Measurements from ENCODE around the gene TMTC4. TPM values are rescaled to one million over a fixed set of nuclear protein-coding genes. Genes with fewer than 3 reads are reported as not detected.

Gene TMTC4
- total RNA-seq, 1 donor from 2014 or later, result 31.3 TPM

DNA sequence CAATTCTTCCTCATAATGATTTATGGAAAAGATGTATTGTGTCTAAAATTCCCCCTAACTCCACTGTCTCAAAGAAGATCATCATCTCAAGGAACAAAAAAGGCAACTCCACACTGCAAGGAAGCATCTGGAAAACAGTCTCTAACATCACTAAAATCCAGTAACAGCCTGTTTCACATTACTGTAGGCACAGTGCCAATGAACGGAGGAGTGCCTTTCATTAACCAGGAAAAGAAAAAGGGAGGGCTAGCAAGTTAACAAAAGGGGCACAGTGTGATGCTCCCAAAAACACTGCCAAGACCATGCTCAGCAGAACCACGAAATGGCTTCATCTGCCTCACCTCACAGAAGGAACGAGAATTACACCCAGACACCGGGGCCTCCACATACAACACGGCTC is 8.5 kb downstream of the TMTC4 start:
- peak; percentile 56 for DNase-seq

GRCh38 chr13:100665403-100665802 is 9.2 kb downstream of the TMTC4 start:
- DNase-seq, result no peak

- no peak for DNase-seq
Measured at GRCh38 chr13:100664171-100664900, 10.3 kb downstream of the TMTC4 start.

- no peak for DNase-seq
Measured at GRCh38 chr13:100662468-100663211, 12.0 kb downstream of the TMTC4 start.

- DNase-seq, result no peak
Measured at GRCh38 chr13:100660761-100661160, 13.8 kb downstream of the TMTC4 start.

- DNase-seq, result no peak
Measured at GRCh38 chr13:100659578-100659977, 15.0 kb downstream of the TMTC4 start.

GRCh38 chr13:100658363-100658762 is 16.2 kb downstream of the TMTC4 start:
- no peak for DNase-seq

DNA sequence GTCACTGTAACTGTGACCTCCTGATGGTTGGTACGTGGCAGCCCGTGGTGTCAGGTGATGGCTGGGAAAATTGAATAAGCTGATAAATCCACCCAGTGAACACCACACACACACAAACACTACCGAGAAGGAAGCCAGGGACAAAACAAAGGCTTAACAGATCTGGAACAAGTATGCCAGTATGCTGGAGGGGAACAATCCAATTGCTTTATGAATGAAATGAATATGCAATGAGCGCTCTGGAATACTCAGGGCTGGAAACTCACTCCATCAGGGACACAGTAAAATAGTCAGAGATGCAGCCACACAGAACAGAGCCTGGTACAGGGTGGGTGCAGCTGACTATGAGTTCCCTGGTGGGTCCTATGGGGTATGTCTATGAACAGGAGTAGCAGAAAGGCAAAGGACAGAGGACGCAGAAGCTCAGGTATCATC is 16.7 kb downstream of the TMTC4 start:
- no peak for DNase-seq

DNA sequence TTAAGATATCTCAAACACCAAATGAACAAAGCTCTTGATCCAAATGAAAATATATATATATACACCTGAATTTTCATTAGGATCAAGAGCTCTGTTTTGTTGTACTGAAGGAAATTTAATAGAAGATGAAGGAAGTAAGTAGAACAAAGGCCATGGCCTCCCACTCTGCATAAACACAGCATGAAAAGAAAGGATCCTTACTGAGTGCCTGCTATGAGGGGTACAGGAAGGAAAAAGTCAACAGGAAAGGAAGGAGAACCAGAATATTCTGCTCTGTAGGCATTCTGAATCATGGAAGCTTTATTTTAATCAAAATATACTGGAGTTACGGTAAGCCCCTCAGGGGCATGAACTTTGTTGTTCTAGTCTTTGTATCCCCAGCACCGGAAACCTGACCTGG is 22.1 kb downstream of the TMTC4 start:
- DNase-seq, result no peak

DNA sequence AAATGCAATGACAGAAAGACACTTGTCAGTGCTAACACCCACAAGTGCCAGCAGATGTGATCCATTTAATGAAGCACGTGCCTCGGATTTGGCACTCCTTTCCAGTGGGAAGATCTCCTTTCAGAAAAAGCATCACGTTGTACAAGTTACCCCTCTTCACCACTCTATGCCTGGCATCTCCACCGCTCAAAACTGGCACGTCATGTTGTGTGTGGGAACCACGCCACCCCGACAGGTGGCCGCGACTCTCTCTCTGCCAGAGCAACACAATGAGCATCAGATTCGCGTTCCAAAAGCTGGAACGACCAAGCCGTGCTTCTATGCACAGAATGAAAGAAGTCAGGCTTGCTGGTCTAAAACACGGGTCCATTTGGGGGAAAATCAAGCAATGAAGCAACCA is 24.3 kb downstream of the TMTC4 start:
- peak; percentile 92 for DNase-seq

DNA sequence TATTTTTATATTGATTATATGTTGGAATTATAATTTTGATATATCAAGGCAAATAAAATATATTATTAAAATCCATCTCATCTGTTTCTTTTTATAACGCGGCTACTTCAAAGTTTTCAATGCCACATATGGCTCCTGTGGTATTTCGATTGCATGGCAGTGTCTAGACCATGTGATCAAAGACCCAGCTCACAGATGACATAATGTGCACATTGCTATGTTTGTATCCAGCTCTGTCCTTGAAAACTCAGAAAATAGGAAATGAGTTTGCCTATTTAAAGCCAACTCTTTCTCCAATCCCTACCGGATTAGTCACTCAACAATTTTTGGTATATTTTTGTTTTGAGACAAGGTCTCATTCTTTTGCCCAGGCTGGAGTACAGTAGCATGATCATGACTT is 26.2 kb downstream of the TMTC4 start:
- no peak for DNase-seq

DNA sequence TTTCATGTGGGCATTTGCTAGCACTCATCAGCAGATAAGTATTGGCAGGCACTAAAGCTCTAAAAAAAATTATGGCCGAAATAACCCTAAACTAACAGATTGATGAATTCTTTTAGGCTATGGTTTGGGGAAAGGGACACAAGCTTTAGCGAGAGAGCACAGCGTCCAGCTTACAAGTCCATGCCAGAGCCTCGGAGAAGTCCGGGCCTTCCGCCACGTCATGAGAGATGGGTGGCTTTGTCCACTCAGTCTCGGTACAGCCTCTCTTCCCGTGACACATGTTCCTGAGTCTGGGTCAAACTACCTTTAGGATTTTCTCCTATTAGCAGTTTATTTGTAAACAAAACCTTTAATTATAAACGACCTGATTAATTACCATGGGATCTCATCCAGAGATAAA is 27.7 kb downstream of the TMTC4 start:
- no peak for DNase-seq

GRCh38 chr13:100646030-100646673 is 28.4 kb downstream of the TMTC4 start:
- DNase-seq, result peak; percentile 55

- DNase-seq, result no peak
Measured at GRCh38 chr13:100645382-100645781, 29.2 kb downstream of the TMTC4 start.

DNA sequence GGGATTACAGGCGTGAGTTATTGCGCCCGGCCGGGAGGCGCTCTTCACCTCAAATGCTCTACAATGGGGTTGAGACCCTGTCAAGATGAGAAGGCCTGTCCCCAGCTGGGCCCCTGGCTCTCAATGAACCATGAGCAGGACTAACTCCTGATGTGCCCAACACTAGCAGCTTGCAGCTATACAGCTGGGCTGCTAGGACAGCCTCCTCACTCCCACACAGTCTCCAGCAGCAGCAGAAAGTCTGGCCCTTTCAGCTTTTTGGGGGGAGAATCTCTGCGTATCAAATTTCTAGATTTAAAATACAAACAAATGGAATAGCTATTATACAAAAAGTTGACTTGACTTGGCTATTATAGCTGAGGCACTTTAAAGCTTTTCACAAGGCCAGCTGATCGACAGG is 30.2 kb downstream of the TMTC4 start:
- DNase-seq, result peak; percentile 19

DNA sequence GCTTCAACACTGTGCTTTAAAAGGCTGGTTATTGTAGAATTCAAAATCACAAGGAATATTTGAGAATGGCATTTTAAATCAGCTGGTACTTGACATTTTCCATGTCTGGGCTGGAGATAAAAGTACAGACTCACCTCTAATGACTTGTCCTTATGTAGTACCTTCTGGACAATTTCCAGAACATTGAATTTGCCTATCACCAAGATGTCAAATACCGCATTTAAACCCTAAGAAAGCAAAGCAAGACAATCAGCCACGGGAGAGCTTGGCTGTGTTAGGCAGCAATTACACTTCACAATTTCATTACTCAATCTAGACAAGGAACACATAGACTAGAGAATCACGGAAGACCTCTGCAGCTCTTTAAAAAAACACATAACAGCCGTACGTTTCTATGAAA is 36.8 kb downstream of the TMTC4 start:
- no peak for DNase-seq

- no peak for DNase-seq
Measured at GRCh38 chr13:100637380-100637779, 37.2 kb downstream of the TMTC4 start.

DNA sequence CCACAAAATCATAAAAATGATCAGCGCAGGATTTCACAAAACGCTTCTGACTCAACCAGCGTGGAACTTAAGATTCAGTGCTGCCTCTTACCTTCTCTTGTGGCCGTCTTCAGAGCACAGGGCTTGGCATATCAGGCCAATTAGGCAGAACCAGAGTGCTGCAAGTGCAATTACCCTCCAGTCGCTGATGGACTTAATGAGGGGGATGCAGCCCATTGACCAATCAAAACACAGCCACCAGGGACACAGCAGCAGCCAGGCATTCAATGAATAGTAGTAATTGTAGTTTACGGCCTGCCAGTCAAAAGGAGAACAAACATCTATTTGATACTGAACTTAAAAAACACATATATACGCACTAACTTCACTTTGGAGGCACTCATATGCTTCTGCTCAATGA is 38.2 kb downstream of the TMTC4 start:
- no peak for DNase-seq

DNA sequence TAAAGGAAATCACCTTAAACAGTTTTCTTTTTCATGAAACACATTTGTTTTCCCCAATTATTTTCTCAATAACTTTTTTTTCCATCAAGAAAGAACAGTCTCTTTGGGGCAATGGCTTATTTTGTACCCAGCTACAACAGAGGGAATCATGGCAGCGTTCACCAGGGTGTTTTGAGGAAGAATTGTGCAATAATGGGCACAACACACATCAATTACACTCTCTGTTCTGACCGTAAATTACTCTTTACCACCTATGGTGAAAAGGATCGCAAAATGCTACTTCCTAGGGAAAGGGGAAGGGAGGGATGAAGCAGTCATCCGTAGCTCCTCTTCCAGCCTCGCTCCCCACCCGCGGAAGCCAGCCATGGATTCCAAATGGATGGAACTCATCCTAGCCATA is 38.6 kb downstream of the TMTC4 start:
- no peak for DNase-seq

DNA sequence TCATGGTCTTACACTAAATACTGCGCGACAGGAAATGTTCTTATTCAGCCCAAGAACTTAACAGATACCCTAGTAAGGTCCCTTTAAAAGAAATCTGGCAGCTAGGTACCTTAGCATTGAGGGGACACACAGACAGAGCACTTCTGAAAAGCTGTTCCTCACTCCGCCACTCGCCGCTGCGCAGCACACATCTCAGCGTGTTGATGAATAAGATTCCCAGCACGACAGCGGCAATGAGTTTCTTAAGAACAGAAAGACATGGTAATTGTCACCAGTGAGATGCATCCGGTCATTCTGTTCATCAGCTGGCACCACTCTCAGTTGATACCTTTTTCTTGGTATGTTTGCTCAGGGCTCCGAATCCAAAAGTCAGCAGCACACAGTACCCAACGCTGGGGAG is 39.9 kb downstream of the TMTC4 start:
- no peak for DNase-seq

- DNase-seq, result peak; percentile 45
Measured at GRCh38 chr13:100633461-100633860, 41.1 kb downstream of the TMTC4 start.

DNA sequence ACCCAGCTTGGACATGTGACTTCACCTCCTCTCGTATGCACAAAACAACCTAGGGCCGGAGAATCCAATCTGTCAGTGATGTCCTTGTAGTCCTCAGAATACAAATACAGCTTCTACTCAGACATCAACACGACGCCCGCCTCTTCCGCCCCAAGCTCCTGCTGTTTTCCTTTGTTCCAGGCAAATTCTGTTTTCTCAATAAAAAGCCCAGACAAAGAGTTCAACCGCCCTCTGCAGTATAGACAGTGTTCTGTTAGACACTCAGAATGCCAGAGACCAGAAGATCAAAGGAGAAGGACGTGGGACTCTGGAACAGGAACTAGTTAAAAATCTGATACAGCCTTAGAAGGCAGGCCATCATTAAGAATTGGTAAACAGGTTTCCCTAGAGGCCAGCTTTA is 44.0 kb downstream of the TMTC4 start:
- DNase-seq, result peak; percentile 11

DNA sequence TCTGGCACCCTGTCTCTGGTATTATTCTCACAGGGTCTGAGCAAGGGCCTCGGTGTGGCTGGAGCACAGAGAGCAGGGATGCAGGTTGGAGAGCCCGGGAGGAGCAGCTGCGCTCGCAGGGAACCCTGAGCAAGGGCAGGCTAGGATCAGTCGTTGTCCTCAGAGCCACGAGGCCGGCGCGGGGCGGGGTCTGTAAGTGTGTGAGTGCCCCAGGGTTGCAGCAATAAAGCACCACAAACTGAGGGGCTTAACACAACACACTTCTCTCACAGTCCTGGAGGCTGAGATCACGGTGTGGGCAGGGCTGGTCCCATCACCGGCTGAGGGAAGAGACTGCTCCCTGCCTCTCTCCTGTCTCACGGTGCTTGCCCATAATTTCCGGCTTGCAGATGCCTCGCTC is 47.5 kb downstream of the TMTC4 start:
- no peak for DNase-seq
